ENCODE results near the gene XRCC4.
"Not testable (repeated sequence)": the region's sequence is repeated elsewhere in the genome, so short reads cannot be mapped to it uniquely, and the experiment has no call there.

XRCC4 gene

DNA sequence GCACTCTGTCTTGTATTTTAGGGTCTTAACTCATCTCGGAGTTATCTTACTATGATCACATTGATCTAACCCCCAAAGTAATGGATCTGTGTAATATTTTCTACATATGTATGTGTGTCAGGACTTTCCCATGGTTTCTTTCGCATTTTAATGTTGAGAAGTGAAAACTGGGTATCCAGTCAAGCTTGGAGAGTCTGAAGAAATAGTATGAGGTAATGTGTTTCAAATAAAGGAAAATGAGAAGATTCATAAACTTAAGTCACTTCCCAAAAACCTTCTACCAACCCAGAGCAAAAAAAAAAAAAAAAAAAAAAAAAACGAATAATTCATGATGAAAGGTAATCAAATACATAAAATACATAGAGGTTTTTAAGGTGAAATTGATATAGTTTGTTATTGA is 206.4 kb downstream of the XRCC4 start:
- no peak for DNase-seq

- no peak for DNase-seq
These were observed 208.5 kb downstream of the XRCC4 start for GRCh38 chr5:83285661-83286398.

DNA sequence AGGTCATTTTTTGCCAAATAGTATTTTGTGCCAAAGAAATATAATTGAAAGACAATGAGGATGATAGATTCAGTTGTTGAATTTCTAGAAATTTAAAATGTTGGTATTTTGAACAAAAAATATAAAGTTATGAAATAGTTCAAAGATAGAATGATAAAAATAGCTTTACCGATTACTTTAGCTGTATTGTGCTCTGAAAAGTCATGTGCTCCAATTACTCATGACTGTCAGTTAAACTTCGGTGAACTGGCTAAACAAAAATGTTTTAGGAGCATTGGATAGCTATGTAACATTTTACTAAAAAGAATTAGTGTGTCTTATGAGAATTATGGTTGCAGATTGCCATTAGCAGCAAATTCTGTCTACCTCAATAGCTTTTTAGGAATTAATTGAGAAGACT is 216.9 kb downstream of the XRCC4 start:
- DNase-seq, result no peak

- no peak for DNase-seq
These were observed 222.0 kb downstream of the XRCC4 start for GRCh38 chr5:83299353-83299752.

DNA sequence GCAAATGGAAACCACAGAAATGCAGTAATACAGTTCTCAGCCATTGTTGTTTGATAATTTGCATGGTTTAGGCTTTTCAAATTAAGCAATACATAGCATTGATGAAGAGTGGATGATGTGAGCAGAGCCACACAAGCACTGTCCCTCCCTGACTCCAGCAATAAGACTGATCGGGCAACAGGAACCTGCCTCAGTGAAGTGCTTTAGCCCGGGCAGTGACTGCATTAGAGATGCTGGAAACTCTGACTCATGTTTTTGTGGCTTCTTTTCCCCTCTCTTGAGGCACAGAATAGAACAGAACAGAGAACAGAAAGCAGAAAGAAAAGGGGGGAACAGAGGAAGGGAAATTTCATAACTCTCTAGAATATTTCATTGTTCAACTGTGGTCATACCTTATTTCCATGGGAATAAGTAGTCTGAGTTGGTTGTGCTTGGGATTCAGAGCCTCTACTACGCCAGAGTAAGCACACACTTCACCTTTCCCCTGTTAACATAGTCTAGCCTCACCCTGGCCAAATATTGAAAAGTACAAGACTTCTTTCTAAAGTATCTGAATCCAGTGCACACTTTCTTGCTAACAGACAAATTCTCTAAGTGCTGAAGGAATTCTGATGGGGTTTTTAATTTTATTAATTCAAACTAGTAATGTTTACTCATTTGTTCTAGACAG is 229.4 kb downstream of the XRCC4 start:
- DNase-seq, result no peak

- DNase-seq, result no peak
These were observed 235.3 kb downstream of the XRCC4 start for GRCh38 chr5:83312663-83313062.

DNA sequence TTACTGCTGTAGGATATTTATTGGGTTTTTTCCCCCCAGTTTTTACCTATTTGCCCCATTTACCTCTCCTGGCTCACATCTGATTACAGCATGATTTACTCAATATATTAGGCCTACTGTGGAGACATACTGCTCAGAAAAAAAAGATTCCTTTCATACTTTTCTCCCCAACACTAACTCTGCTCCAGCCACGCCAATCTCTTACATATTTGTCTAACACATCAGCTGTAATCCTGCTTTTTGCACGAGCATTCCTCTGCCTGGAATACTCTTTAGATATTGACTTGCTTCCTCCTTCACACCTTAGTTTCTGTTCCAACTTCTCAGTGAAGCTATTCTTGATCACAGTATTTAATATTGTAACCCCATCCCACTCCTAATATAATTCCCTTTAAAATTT is 236.1 kb downstream of the XRCC4 start:
- DNase-seq, result no peak

DNA sequence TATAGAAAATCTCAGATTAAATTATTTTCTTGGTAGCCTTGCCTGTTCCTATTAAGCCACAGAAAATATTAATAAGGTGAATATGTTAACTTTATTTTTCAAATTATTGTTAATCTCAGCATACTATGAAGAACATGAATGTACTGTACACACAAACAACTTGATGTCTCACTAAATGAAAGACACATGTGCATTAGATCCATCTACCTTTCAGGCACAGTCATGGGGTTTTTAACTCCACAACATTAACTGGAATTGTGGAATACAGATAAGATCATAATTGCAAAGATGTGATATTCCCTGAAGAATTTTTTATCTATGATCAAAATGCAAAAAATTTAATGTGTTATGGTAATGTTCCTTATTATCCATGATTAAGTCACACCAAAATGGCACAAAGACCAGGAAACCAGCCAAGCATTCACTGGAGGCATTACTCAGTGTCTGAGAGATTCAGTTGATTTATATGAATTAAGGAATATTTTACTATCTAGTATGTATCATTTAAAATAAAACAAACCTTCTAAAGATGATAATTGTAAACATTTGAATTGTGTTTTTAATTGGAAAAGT is 244.2 kb downstream of the XRCC4 start:
- no peak for DNase-seq

DNA sequence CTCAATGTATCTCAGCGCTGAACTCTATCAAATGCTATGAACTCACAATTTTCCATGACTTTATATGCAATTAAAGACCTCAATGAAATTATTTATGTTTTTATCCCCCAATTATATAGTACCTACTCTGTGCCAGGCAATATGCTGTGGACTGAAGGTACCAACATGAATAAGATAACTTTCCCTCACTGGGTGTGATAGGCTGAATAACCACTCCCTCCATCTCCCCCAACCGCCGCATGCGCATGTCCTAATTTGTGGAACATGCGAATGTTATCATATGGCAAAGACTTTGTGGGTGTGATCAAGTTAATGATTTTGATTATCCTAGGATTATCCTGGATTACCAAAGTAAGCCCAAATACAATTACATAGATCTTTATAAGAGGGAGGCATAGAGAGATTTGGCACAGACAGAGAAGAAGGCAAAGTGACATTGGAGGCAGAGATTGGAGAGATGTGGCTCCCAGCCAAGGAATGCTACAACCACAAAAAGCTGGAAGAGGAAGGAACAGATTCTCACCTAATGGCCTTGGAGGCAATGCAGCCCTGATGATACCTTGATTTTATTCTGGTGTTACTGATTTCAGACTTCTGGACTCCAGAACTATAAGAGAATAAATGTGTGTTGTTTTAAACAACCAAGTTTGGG is 245.1 kb downstream of the XRCC4 start:
- DNase-seq, result no peak

DNA sequence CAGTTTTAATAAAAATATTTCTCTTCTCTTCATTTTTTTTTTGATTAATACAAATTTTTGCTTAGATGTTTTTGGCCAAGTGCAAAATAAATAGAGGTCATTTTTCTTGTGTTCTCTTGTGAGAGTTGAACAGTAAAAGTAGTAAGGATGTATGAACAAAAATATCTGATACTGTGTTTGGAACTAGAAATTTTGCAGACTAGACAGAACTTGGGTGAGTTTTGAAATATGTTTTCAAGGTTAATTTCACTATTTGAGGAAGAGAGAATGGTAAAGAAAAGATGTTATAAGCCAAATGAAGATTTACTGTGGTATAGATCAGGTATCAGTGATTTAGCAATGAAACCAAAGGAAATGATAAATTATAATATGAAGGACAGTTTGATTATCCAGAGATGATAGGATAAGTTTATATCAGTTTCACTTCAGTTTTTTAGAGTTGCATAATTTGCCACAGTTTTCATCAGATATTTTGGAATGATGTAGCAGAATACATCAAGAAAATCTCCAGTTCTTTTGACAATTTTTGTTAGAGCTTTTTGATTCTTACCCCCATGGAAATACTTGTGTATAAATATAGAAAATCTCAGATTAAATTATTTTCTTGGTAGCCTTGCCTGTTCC is 246.3 kb downstream of the XRCC4 start:
- DNase-seq, result no peak

DNA sequence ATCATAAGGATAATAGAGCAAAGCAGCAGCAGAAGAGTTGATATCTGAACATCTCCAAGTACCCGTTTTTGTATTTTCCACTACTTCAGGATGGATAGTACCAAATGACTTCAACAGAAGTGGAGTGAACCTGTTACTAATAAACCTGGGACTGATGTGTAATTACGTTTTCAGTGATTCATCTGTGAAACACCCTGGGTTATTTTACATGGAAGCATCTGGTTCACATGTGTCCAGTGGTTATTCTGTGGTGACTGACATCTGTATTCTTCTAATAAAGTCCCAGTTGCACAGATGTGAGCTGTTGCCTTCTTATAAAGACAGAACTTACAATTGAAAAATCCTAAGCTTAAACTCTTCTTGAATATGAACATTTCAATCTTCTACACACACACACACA is 254.5 kb downstream of the XRCC4 start:
- no peak for DNase-seq

- no peak for DNase-seq
These were observed 260.2 kb downstream of the XRCC4 start for GRCh38 chr5:83337453-83338035.

GRCh38 chr5:83340511-83340918 is 263.2 kb downstream of the XRCC4 start:
- no peak for DNase-seq

GRCh38 chr5:83341815-83342334 is 264.5 kb downstream of the XRCC4 start:
- DNase-seq, result no peak

DNA sequence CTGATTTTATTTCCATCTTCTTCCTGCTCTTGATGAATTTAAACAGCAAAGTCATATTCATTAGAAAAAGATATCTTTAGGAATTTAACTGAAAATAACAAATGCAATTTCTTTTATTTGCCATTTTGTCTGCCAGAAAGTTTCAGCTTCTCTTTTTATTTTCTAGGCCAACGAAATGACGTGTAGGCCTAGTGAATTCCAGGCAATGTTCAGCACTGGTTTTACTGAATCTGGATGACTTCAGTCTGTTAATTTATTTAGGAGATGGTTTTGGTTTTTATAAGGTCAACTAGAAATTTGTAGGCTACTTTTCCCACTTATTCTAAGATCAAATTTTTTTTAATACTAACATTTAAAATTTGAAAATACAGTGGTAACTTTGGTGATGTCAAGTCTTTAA is 265.1 kb downstream of the XRCC4 start:
- no peak for DNase-seq

DNA sequence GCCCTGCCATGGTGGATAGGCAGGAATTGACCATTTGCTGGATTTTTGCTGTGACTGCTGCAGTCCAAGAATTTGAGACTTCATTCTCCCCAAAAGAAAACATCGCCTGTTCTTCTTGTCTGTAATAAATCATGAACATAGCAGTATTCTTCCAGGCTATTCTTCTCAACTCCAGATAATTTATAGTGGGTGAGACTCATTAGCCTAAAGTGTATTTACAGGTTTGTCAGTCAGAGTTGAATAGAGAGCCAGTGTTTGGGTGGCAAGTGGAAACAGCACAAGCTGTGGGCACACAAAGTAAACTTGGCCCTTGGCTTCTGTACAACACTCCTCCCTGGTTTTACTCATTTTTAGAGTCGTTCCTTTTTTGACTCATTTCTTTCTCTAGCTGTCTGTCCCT is 266.0 kb downstream of the XRCC4 start:
- DNase-seq, result no peak

- DNase-seq, result no peak
These were observed 268.1 kb downstream of the XRCC4 start for GRCh38 chr5:83345423-83345822.

DNA sequence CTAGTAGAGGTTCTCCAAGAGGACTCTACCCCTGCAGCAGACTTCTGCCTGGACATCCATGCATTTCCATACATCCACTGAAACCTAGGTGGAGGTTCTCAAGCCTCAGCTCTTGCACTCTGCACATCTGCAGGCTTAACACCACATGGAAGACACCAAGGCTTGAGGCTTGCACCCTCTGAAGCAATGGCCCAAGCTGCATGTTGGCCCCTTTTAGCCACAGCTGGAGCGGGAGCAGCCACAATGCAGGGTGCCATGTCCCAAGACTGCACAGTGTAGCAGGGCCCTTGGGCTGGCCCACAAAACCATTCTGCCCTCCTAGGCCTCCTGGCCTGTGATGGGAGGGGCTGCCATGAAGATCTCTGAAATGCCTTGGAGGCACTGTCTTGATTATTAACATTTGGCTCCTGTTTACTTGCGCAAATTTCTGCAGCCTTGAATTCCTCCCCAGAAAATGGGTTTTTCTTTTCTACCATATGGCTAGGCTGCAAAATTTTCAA is 271.0 kb downstream of the XRCC4 start:
- DNase-seq, result no peak

GRCh38 chr5:83353231-83353630 is 275.9 kb downstream of the XRCC4 start:
- no peak for DNase-seq

DNA sequence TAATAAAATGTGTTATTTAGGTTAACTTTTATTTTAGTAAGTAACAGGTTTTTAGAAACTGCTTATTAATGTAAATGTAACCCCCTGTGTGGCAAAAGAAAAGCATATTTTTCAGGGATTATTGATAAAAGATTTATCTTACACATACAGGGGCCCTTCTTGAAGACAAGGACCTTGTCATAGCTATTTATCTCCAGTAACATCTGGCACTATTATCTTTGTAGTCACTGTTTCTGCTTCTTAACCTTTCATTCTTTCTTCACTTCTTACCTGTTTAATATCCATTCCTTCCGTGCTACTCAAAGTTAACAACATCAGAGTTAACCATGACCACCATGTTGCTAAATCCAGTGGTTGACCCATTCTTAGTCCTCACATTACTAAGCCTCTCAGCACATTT is 276.4 kb downstream of the XRCC4 start:
- no peak for DNase-seq

DNA sequence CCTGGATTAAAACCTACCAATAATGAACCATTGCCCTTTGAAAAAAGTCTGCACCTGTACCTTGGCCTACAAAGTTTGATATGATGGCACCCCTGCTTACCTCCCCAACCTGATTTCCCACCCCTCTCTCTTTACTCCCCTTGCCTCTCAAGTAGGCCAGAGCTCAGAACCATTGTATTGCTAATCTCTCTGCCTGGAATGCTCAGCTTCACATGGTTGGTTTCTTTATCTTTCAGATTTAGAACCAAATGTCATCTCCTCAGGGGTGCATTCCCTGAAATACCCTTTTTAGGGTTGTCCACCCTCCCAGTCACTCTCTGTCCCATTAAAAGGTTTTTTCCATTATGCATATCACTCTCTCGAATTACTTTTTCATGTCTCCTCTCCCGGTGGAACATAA is 277.6 kb downstream of the XRCC4 start:
- no peak for DNase-seq

- not testable (repeated sequence) for DNase-seq
These were observed 278.2 kb downstream of the XRCC4 start for GRCh38 chr5:83355482-83356014.

All from NCI-H446 treated with DMSO at 0.1 percent for 48 hours (cell line).